ENCODE results near the gene LRRC8B. TPM values are rescaled to one million over a fixed set of nuclear protein-coding genes. Genes with fewer than 3 reads are reported as not detected.

Gene LRRC8B
- total RNA-seq, 4 donors from 2014 or later, result 7.0 to 10.5 (median 8.7) TPM

- H3K4me3 ChIP-seq, result no peak overlapping the region
- in situ Hi-C loops (cut with MboI; ENCODE audit: low pct_ligation_motif_present in 1 of 4, low pct_unique_long_range_greater_than_20kb in 1 of 4, low sequenced_read_pairs in 3 of 4), result no loop called here
- no peaks in the 10 kb centered on the region for H3K9me3 ChIP-seq
- WGBS, 2 donors (ENCODE audit: low coverage in 1 of 2), result 98 to 100% methylated on average over 2 to 3 of the region's 3 CpGs
- no peaks in the 10 kb centered on the region for H3K27me3 ChIP-seq
- TF ChIP-seq EP300 (IDR thresholded peaks at IDR 0.05; ENCODE audit: low read depth) (no peak), POLR2AphosphoS5 (IDR thresholded peaks at IDR 0.05) (no peak), CTCF (IDR thresholded peaks at IDR 0.05) (no peak), POLR2A (IDR thresholded peaks at IDR 0.05) (no peak)
- H3K4me1 ChIP-seq, result peaks cover 0 to 7% (median 2%) of the 10 kb centered on the region in 4 donors
- intact Hi-C loops (cut with DNase I; ENCODE audit: low total_unique reads), result no loop called here
- DNase-seq, result no peak
- H3K27ac ChIP-seq, result no peak overlapping the region
- H3K36me3 ChIP-seq, result no peaks in the 10 kb centered on the region
Measured at GRCh38 chr1:89546082-89546889, 21.7 kb downstream of the LRRC8B start.

GRCh38 chr1:89546934-89547562, 22.4 kb downstream of the LRRC8B start:
- Histone ChIP-seq H3K27me3 (no peaks in the 10 kb centered on the region), H3K27ac (no peak overlapping the region), H3K4me3 (no peak overlapping the region), H3K36me3 (no peaks in the 10 kb centered on the region), H3K4me1 (peaks cover 0 to 7% (median 2%) of the 10 kb centered on the region in 4 donors), H3K9me3 (no peaks in the 10 kb centered on the region)
- in situ Hi-C loops (cut with MboI; ENCODE audit: low pct_ligation_motif_present in 1 of 4, low pct_unique_long_range_greater_than_20kb in 1 of 4, low sequenced_read_pairs in 3 of 4), result no loop called here
- intact Hi-C loops (cut with DNase I; ENCODE audit: low total_unique reads), result no loop called here
- no peak for TF ChIP-seq CTCF (IDR thresholded peaks at IDR 0.05)
- no peak for TF ChIP-seq POLR2AphosphoS5 (IDR thresholded peaks at IDR 0.05)
- no peak for TF ChIP-seq EP300 (IDR thresholded peaks at IDR 0.05; ENCODE audit: low read depth)
- TF ChIP-seq POLR2A (IDR thresholded peaks at IDR 0.05), result no peak
- no peak for DNase-seq

DNA sequence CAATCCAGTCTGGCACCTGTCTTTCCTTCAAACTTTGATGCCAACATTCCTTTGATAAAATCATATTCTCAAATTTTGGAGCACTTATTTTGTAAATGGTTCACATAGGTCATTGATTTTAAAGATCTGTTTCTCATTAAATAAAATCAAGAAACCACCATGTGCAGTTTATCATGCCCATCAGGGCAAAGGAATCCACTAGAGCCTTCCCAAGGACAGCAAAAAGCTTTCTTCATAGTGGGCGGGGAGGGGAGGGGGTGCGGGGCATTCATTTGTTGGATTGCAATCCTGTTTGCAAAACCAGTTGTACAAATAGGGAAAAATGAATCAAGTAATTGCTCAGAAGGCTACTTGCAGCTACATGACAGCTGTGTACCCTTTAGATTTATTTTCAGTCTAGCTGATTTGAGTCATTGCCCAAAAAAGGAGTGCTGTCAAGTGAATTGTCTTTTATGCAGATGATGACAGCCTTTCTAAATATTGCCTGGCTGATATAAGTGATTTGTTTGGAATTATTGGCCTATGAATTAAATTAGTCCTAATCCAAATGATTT, 23.0 kb downstream of the LRRC8B start:
- intact Hi-C loops (cut with DNase I; ENCODE audit: low total_unique reads), result no loop called here
- no peaks in the 10 kb centered on the region for H3K27me3 ChIP-seq
- in situ Hi-C loops (cut with MboI; ENCODE audit: low pct_ligation_motif_present in 1 of 4, low pct_unique_long_range_greater_than_20kb in 1 of 4, low sequenced_read_pairs in 3 of 4), result no loop called here
- peaks cover 0 to 11% (median 8%) of the 10 kb centered on the region in 4 donors for H3K4me1 ChIP-seq
- H3K36me3 ChIP-seq, result no peaks in the 10 kb centered on the region
- no peak overlapping the region for H3K4me3 ChIP-seq
- DNase-seq, result no peak
- H3K9me3 ChIP-seq, result no peaks in the 10 kb centered on the region
- 66% methylated on average over 2 of the region's 2 CpGs; no CpG with 5 or more reads in 1 of the 2 donors for WGBS, 2 donors (ENCODE audit: low coverage in 1 of 2)
- no peak for TF ChIP-seq POLR2A (IDR thresholded peaks at IDR 0.05)
- TF ChIP-seq CTCF (IDR thresholded peaks at IDR 0.05), result no peak
- no peak for TF ChIP-seq POLR2AphosphoS5 (IDR thresholded peaks at IDR 0.05)
- TF ChIP-seq EP300 (IDR thresholded peaks at IDR 0.05; ENCODE audit: low read depth), result no peak
- peak overlapping the region in 1 of 4 donors; percentile 7 for H3K27ac ChIP-seq

DNA sequence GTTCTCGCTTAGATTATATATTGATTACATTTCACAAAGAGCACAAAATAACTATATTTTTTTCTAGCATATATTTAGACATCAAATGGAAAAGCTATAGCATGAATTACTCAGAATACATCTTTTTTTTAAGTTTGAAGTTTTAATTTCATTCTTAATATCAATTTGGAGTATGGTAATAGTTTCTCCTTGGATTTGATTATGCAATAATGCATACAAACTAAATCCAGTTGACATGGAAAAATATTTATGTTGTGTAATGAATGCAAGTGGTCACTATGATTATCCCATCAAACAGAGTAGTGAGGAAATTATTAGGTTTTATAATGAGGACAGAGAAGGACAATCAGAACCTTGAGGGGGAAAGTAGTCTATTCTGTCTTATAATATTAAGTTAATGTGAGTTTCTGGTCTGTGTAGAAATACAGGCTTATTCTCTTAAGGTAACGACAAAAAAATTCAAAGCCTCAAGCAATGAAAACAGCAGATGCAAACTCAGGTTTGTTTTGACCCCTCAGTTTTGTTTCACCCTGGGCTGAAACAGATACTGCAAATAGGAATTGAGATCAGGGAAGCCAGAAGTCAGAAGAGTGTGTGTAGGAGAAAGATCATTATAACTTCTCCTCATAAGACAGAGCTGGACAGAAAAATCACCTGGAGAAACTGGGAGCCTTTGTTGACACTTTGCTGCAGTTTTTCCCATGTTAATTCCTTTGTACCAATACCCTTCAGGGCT, 23.7 kb downstream of the LRRC8B start:
- Histone ChIP-seq H3K4me3 (no peak overlapping the region), H3K27ac (peak overlapping the region in 1 of 4 donors; percentile 7), H3K27me3 (no peaks in the 10 kb centered on the region), H3K4me1 (peaks cover 4 to 18% (median 10%) of the 10 kb centered on the region in 4 donors), H3K36me3 (no peaks in the 10 kb centered on the region), H3K9me3 (no peaks in the 10 kb centered on the region)
- 91 to 100% methylated on average over 2 of the region's 2 CpGs for WGBS, 2 donors (ENCODE audit: low coverage in 1 of 2)
- TF ChIP-seq EP300 (IDR thresholded peaks at IDR 0.05; ENCODE audit: low read depth), result no peak
- TF ChIP-seq POLR2AphosphoS5 (IDR thresholded peaks at IDR 0.05), result no peak
- no peak for TF ChIP-seq CTCF (IDR thresholded peaks at IDR 0.05)
- no peak for TF ChIP-seq POLR2A (IDR thresholded peaks at IDR 0.05)
- DNase-seq, result no peak
- in situ Hi-C loops (cut with MboI; ENCODE audit: low pct_ligation_motif_present in 1 of 4, low pct_unique_long_range_greater_than_20kb in 1 of 4, low sequenced_read_pairs in 3 of 4) (no loop called here), intact Hi-C loops (cut with DNase I; ENCODE audit: low total_unique reads) (no loop called here)
